ENCODE measurements around the gene ACOT13. TPM values are rescaled to one million over a fixed set of nuclear protein-coding genes. Genes with fewer than 3 reads are reported as not detected.
"Not testable (repeated sequence)": the region's sequence is repeated elsewhere in the genome, so short reads cannot be mapped to it uniquely, and the experiment has no call there.

The ACOT13 gene
- total and polyA plus RNA-seq, 2 donors (not counting 1 experiment from before 2014, with no cell fraction given), result 12.2 to 26.4 TPM

DNA sequence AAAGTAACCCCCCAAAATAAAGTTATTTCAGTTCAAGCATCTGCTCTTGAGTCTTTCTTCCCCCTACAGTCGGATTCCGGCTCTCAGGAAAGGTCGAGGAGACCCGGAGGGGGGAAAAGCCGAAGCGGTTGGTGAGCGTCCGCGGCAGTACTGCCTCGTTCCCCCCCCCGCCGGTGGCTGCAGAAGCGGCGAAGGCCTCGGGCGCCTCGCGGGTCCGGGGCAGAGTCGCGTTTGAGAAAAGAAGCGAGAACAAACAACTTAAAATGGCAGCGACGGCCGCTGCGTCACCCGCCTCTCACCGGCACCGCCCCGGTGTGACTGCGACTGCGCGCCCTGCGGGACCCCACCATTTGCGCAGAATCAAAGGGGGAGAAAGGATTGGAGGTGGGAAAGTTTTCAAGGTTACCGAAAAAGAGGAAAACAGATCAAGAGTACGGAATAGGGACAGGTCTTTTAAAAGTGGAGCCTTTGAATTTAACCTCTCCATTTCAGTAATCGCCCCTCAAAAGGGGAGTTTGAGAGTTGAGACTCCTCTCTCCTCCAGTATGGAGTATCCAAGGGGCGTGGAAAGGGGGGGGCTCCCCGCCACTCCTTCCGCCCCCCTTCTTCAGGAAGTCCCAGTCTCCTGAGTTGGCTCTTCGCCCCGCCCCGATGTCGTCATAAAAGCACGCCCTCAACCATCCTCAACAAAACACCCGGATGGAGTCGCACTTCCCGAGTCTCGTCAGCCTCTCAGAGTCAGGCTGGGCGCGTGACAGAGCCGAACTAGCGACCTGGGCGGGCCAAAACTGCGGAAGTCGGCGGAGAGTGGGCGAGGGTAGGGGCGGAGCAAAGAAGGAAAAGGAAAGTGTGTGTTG is 54.0 kb downstream of the ACOT13 start:
- Histone ChIP-seq H3K4me1 (ENCODE audit: control insufficient read depth, extremely low read depth, insufficient read depth, low read length) (no peaks in the 10 kb centered on the region), H3K27me3 (ENCODE audit: control insufficient read depth, insufficient read depth, low read length) (no peaks in the 10 kb centered on the region), H3K4me2 (ENCODE audit: extremely low read depth, insufficient read depth, low read length) (peak overlapping the region; percentile 81), H2AFZ (ENCODE audit: low read length) (peak overlapping the region; percentile 76), H3K9me3 (ENCODE audit: control insufficient read depth, insufficient read depth, low read depth, low read length) (no peaks in the 10 kb centered on the region), H3K27ac (ENCODE audit: insufficient read depth, low read length) (peak overlapping the region; percentile 97), H3K36me3 (ENCODE audit: control insufficient read depth, insufficient read depth, low read length) (no peaks in the 10 kb centered on the region), H3K4me3 (replicated peaks in 1 of 4; ENCODE audit: control extremely low read depth in 1 of 4, insufficient read depth in 1 of 4, low read depth in 3 of 4, low read length in 4 of 4) (peak overlapping the region; percentile 61 to 95 (median 91)), H3K79me2 (ENCODE audit: control insufficient read depth, insufficient read depth, low read length) (peaks cover 47% of the 10 kb centered on the region), H4K20me1 (ENCODE audit: control insufficient read depth, extremely low read depth, insufficient read depth, low read length) (peaks cover 5% of the 10 kb centered on the region), H3K9ac (ENCODE audit: insufficient read depth, low read length) (peak overlapping the region; percentile 94)
- DNase-seq (ENCODE audit: low read depth in 2 of 2), result peak; percentile 100
- TF ChIP-seq, protein P1, sequence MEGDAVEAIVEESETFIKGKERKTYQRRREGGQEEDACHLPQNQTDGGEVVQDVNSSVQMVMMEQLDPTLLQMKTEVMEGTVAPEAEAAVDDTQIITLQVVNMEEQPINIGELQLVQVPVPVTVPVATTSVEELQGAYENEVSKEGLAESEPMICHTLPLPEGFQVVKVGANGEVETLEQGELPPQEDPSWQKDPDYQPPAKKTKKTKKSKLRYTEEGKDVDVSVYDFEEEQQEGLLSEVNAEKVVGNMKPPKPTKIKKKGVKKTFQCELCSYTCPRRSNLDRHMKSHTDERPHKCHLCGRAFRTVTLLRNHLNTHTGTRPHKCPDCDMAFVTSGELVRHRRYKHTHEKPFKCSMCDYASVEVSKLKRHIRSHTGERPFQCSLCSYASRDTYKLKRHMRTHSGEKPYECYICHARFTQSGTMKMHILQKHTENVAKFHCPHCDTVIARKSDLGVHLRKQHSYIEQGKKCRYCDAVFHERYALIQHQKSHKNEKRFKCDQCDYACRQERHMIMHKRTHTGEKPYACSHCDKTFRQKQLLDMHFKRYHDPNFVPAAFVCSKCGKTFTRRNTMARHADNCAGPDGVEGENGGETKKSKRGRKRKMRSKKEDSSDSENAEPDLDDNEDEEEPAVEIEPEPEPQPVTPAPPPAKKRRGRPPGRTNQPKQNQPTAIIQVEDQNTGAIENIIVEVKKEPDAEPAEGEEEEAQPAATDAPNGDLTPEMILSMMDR (conservative IDR thresholded peaks at IDR 0.05 in 1 of 2, IDR thresholded peaks at IDR 0.05 in 1 of 2; ENCODE audit: low read depth in 1 of 2, low read length in 2 of 2), result no peak
- TF ChIP-seq EZH2 (IDR thresholded peaks at IDR 0.05; ENCODE audit: low read length, missing control alignments), result no peak

DNA sequence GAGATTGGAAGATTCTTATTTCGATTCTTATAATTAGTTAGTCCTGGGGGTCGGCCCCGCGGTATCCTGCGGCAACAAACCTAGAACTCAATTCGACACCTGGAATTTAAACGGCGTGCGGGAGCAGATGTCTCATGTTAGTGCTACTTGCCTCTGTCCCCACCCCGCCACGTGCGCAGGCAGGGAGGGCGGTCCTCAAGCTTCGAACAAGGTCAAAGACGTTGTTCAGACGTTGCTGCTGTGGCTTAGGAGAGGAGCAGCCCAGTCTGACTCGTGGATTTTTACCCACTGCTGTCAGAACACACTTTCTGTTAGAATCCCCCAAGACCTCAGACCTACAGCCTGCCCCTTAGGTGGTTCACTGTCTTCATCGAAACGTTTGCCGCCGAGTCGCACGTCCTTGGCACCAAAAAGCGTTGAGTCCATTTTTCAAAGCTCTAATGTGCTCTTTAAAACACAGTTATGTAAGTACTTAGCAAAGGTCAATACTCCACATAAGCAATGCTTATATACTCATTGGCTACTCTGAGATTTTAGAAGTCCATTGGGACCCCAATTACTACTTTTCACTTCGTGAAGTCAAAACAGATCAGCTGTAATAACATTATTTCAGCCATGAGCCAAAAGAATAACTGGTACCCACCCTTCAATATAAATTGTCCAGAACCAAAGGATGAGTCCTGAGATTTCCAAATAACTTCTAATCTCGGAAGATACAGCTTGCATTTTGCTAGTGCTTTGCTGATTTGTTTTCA is 54.8 kb downstream of the ACOT13 start:
- DNase-seq (ENCODE audit: low read depth in 2 of 2), result no peak
- no peaks in the 10 kb centered on the region for H3K4me1 ChIP-seq (ENCODE audit: control insufficient read depth, extremely low read depth, insufficient read depth, low read length)
- TF ChIP-seq, protein P1 (conservative IDR thresholded peaks at IDR 0.05 in 1 of 2, IDR thresholded peaks at IDR 0.05 in 1 of 2; ENCODE audit: low read depth in 1 of 2, low read length in 2 of 2), result no peak
- no peak for TF ChIP-seq EZH2 (IDR thresholded peaks at IDR 0.05; ENCODE audit: low read length, missing control alignments)
- H3K9ac ChIP-seq (ENCODE audit: insufficient read depth, low read length), result peak overlapping the region; percentile 76
- peaks cover 5% of the 10 kb centered on the region for H4K20me1 ChIP-seq (ENCODE audit: control insufficient read depth, extremely low read depth, insufficient read depth, low read length)
- peak overlapping the region; percentile 72 for H3K4me2 ChIP-seq (ENCODE audit: extremely low read depth, insufficient read depth, low read length)
- H3K27me3 ChIP-seq (ENCODE audit: control insufficient read depth, insufficient read depth, low read length), result no peaks in the 10 kb centered on the region
- H3K79me2 ChIP-seq (ENCODE audit: control insufficient read depth, insufficient read depth, low read length), result peaks cover 39% of the 10 kb centered on the region
- H3K36me3 ChIP-seq (ENCODE audit: control insufficient read depth, insufficient read depth, low read length), result no peaks in the 10 kb centered on the region
- H3K4me3 ChIP-seq (replicated peaks in 1 of 4; ENCODE audit: control extremely low read depth in 1 of 4, insufficient read depth in 1 of 4, low read depth in 3 of 4, low read length in 4 of 4), result peak overlapping the region; percentile 60 to 80 (median 62)
- H2AFZ ChIP-seq (ENCODE audit: low read length), result peak overlapping the region; percentile 21
- peak overlapping the region; percentile 97 for H3K27ac ChIP-seq (ENCODE audit: insufficient read depth, low read length)
- no peaks in the 10 kb centered on the region for H3K9me3 ChIP-seq (ENCODE audit: control insufficient read depth, insufficient read depth, low read depth, low read length)

DNA sequence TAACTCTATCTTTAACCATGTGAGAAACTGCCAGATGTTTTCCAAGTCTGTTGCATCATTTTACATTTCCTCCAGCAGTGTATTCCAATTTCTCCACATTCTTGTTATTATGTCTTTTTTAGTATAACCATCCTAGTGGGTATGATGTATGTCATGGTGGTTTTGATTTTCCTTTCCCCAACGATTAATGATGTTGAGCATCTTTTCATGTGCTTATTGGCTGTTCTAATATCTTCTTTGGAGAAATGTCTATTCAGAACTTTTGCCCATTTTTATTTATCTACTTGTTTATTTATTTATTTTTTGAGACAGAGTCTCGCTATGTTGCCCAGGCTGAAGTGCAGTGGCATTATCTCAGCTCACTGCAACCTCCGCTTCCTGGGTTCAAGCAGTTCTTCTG is 56.4 kb downstream of the ACOT13 start:
- Histone ChIP-seq H3K27me3 (ENCODE audit: control insufficient read depth, insufficient read depth, low read length) (no peaks in the 10 kb centered on the region), H3K9ac (ENCODE audit: insufficient read depth, low read length) (no peak overlapping the region), H2AFZ (ENCODE audit: low read length) (no peak overlapping the region), H4K20me1 (ENCODE audit: control insufficient read depth, extremely low read depth, insufficient read depth, low read length) (peaks cover 2% of the 10 kb centered on the region), H3K36me3 (ENCODE audit: control insufficient read depth, insufficient read depth, low read length) (no peaks in the 10 kb centered on the region), H3K9me3 (ENCODE audit: control insufficient read depth, insufficient read depth, low read depth, low read length) (no peaks in the 10 kb centered on the region), H3K4me2 (ENCODE audit: extremely low read depth, insufficient read depth, low read length) (no peak overlapping the region), H3K79me2 (ENCODE audit: control insufficient read depth, insufficient read depth, low read length) (peaks cover 23% of the 10 kb centered on the region), H3K27ac (ENCODE audit: insufficient read depth, low read length) (no peak overlapping the region), H3K4me3 (replicated peaks in 1 of 4; ENCODE audit: control extremely low read depth in 1 of 4, insufficient read depth in 1 of 4, low read depth in 3 of 4, low read length in 4 of 4) (no peak overlapping the region), H3K4me1 (ENCODE audit: control insufficient read depth, extremely low read depth, insufficient read depth, low read length) (no peaks in the 10 kb centered on the region)
- no peak for TF ChIP-seq EZH2 (IDR thresholded peaks at IDR 0.05; ENCODE audit: low read length, missing control alignments)
- TF ChIP-seq, protein P1 (conservative IDR thresholded peaks at IDR 0.05 in 1 of 2, IDR thresholded peaks at IDR 0.05 in 1 of 2; ENCODE audit: low read depth in 1 of 2, low read length in 2 of 2), result no peak
- DNase-seq (ENCODE audit: low read depth in 2 of 2), result no peak

DNA sequence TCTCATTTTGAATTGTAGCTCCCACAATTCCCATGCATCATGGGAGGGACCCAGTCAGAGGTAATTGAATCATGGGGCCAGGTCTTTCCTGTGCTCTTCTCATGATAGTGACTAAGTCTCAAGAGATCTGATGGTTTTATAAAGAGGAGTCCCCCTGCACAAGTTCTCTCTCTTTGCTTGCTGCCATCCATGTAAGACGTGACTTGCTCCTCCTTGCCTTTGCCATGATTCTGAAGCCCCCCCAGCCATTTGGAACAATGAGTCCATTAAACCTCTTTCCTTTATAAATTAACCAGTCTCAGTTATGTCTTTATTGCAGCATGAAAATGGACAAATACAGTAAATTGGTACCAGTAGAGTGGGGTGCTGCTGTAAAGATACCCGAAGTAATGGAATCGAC is 63.8 kb downstream of the ACOT13 start:
- not testable (repeated sequence) for H3K4me2 ChIP-seq (ENCODE audit: extremely low read depth, insufficient read depth, low read length); H3K27ac ChIP-seq (ENCODE audit: insufficient read depth, low read length); H3K79me2 ChIP-seq (ENCODE audit: control insufficient read depth, insufficient read depth, low read length); H3K9me3 ChIP-seq (ENCODE audit: control insufficient read depth, insufficient read depth, low read depth, low read length); H3K36me3 ChIP-seq (ENCODE audit: control insufficient read depth, insufficient read depth, low read length); H3K4me3 ChIP-seq (replicated peaks in 1 of 4; ENCODE audit: control extremely low read depth in 1 of 4, insufficient read depth in 1 of 4, low read depth in 3 of 4, low read length in 4 of 4); H4K20me1 ChIP-seq (ENCODE audit: control insufficient read depth, extremely low read depth, insufficient read depth, low read length); H3K9ac ChIP-seq (ENCODE audit: insufficient read depth, low read length); H3K27me3 ChIP-seq (ENCODE audit: control insufficient read depth, insufficient read depth, low read length); H2AFZ ChIP-seq (ENCODE audit: low read length); H3K4me1 ChIP-seq (ENCODE audit: control insufficient read depth, extremely low read depth, insufficient read depth, low read length); DNase-seq (ENCODE audit: low read depth in 2 of 2)

Data from fibroblast of lung (primary cell).